ENCODE results near the gene CELSR2. TPM values are rescaled to one million over a fixed set of nuclear protein-coding genes. Genes with fewer than 3 reads are reported as not detected.

The CELSR2 gene
- total RNA-seq, 1 experiment from 2014 or later = 30.2 TPM

- Histone ChIP-seq H3K36me3 (ENCODE audit: insufficient read depth, low read length, poor library complexity, severe bottlenecking) (no peaks in the 10 kb centered on the region), H3K4me3 (ENCODE audit: low read depth, low read length, poor library complexity, severe bottlenecking) (no peak overlapping the region), H3K27ac (ENCODE audit: low read depth, low read length, poor library complexity, severe bottlenecking) (no peak overlapping the region), H3K9me3 (ENCODE audit: low read depth, low read length, poor library complexity, severe bottlenecking) (no peaks in the 10 kb centered on the region), H3K4me1 (ENCODE audit: insufficient read depth, low read length, poor library complexity, severe bottlenecking) (no peaks in the 10 kb centered on the region), H3K27me3 (replicated peaks; ENCODE audit: insufficient read depth, low read depth, low read length, poor library complexity) (peaks cover 2% of the 10 kb centered on the region)
- intact Hi-C loops (cut with micrococcal nuclease; ENCODE audit: unreplicated experiment) = no loop called here
- CTCF ChIA-PET = no interaction called here
- TF ChIP-seq EZH2 (IDR thresholded peaks at IDR 0.05; ENCODE audit: borderline replicate concordance, low read depth, low read length, poor library complexity, severe bottlenecking) (no peak), CTCF (conservative IDR thresholded peaks at IDR 0.05; ENCODE audit: low read depth, low read length) (no peak)
- POLR2A ChIA-PET (ENCODE audit: low non-redundant PET) = no interaction called here
- BruUV-seq (replicated peaks) = no TSS peak
- DNase-seq (ENCODE audit: low spot score) = no peak
Observed at GRCh38 chr1:109296782-109297181, 47.4 kb downstream of the CELSR2 start.

DNA sequence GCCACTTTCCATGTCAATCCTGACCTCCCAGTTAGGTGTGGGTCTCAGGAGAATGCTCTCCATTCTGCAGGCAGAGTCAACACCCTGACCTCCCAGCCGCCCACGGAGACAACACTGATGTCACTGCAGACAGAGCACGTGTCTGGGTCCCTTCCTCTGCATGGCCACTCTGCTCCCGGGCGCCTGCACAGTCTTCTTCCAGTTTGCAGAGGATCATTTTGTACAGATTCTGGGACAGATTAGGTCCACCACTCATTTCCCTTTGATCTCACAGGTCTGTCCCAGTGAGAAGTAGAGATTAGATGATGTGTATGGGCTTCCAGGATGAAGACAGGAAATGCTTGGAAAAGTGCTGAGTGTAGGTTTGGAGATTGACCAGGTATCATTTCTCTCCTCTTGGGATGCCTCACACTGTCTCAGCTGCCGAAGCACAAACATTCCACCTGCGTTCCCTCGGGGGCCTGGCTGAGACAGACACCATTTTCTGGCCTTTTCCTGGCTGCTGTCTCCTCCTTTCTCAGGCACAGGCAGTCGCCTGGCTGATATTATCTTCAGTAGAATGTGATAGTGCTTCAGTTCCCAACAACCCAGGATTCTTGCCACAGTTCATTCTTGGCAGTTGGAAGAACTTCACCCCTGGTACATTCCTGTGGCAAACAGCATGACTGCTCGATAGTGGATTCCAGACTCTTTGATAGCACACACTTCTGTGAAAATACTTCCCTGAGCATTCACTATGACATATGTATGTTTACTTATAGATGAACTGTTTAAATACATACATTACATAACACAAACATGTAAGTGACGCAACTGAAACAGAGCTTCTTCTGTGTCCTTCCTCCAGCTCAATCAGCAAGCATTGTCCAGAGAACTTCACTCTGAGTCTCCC lies 49.6 kb downstream of the CELSR2 start:
- POLR2A ChIA-PET (ENCODE audit: low non-redundant PET) = no interaction called here
- no peaks in the 10 kb centered on the region for H3K9me3 ChIP-seq (ENCODE audit: low read depth, low read length, poor library complexity, severe bottlenecking)
- no peaks in the 10 kb centered on the region for H3K36me3 ChIP-seq (ENCODE audit: insufficient read depth, low read length, poor library complexity, severe bottlenecking)
- H3K4me1 ChIP-seq (ENCODE audit: insufficient read depth, low read length, poor library complexity, severe bottlenecking) = no peaks in the 10 kb centered on the region
- no peak for DNase-seq (ENCODE audit: low spot score)
- TF ChIP-seq CTCF (conservative IDR thresholded peaks at IDR 0.05; ENCODE audit: low read depth, low read length) = no peak
- TF ChIP-seq EZH2 (IDR thresholded peaks at IDR 0.05; ENCODE audit: borderline replicate concordance, low read depth, low read length, poor library complexity, severe bottlenecking) = no peak
- peaks cover 2% of the 10 kb centered on the region for H3K27me3 ChIP-seq (replicated peaks; ENCODE audit: insufficient read depth, low read depth, low read length, poor library complexity)
- BruUV-seq (replicated peaks) = no TSS peak
- H3K4me3 ChIP-seq (ENCODE audit: low read depth, low read length, poor library complexity, severe bottlenecking) = no peak overlapping the region
- intact Hi-C loops (cut with micrococcal nuclease; ENCODE audit: unreplicated experiment) = no loop called here
- H3K27ac ChIP-seq (ENCODE audit: low read depth, low read length, poor library complexity, severe bottlenecking) = no peak overlapping the region
- CTCF ChIA-PET = interaction anchor here (0.5 kb wide), 1 partner anchor 42 kb away, joined by 5 read pairs; no protein-coding TSS in a partner anchor

- CTCF ChIA-PET = interaction anchor here (0.5 kb wide), 1 partner anchor 43 kb away, joined by 5 read pairs; no protein-coding TSS in a partner anchor
- DNase-seq (ENCODE audit: low spot score) = no peak
- BruUV-seq (replicated peaks) = no TSS peak
- POLR2A ChIA-PET (ENCODE audit: low non-redundant PET) = no interaction called here
- Histone ChIP-seq H3K4me1 (ENCODE audit: insufficient read depth, low read length, poor library complexity, severe bottlenecking) (no peaks in the 10 kb centered on the region), H3K27ac (ENCODE audit: low read depth, low read length, poor library complexity, severe bottlenecking) (no peak overlapping the region), H3K4me3 (ENCODE audit: low read depth, low read length, poor library complexity, severe bottlenecking) (no peak overlapping the region), H3K9me3 (ENCODE audit: low read depth, low read length, poor library complexity, severe bottlenecking) (no peaks in the 10 kb centered on the region), H3K27me3 (replicated peaks; ENCODE audit: insufficient read depth, low read depth, low read length, poor library complexity) (peaks cover under 1% of the 10 kb centered on the region), H3K36me3 (ENCODE audit: insufficient read depth, low read length, poor library complexity, severe bottlenecking) (no peaks in the 10 kb centered on the region)
- intact Hi-C loops (cut with micrococcal nuclease; ENCODE audit: unreplicated experiment) = no loop called here
- TF ChIP-seq CTCF (conservative IDR thresholded peaks at IDR 0.05; ENCODE audit: low read depth, low read length) (no peak), EZH2 (IDR thresholded peaks at IDR 0.05; ENCODE audit: borderline replicate concordance, low read depth, low read length, poor library complexity, severe bottlenecking) (no peak)
Observed at GRCh38 chr1:109299558-109300343, 50.4 kb downstream of the CELSR2 start.
